Measurements from ENCODE around the gene LRRC34. TPM values are rescaled to one million over a fixed set of nuclear protein-coding genes. Genes with fewer than 3 reads are reported as not detected.
A peak's percentile ranks its signal among the peaks of the same experiment; 100 is the strongest.

Gene LRRC34, protein sequence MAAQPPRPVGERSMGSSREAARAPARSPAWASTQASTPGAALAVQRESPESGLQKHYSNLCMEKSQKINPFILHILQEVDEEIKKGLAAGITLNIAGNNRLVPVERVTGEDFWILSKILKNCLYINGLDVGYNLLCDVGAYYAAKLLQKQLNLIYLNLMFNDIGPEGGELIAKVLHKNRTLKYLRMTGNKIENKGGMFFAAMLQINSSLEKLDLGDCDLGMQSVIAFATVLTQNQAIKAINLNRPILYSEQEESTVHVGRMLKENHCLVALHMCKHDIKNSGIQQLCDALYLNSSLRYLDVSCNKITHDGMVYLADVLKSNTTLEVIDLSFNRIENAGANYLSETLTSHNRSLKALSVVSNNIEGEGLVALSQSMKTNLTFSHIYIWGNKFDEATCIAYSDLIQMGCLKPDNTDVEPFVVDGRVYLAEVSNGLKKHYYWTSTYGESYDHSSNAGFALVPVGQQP
- 6.6 and 7.0 TPM in 2 replicates for total RNA-seq
- long read RNA-seq, partial matches to known transcripts = 1 of 10 reads
- long read RNA-seq, other reads (novel, unspliced or antisense) = 4 of 10 reads

DNA sequence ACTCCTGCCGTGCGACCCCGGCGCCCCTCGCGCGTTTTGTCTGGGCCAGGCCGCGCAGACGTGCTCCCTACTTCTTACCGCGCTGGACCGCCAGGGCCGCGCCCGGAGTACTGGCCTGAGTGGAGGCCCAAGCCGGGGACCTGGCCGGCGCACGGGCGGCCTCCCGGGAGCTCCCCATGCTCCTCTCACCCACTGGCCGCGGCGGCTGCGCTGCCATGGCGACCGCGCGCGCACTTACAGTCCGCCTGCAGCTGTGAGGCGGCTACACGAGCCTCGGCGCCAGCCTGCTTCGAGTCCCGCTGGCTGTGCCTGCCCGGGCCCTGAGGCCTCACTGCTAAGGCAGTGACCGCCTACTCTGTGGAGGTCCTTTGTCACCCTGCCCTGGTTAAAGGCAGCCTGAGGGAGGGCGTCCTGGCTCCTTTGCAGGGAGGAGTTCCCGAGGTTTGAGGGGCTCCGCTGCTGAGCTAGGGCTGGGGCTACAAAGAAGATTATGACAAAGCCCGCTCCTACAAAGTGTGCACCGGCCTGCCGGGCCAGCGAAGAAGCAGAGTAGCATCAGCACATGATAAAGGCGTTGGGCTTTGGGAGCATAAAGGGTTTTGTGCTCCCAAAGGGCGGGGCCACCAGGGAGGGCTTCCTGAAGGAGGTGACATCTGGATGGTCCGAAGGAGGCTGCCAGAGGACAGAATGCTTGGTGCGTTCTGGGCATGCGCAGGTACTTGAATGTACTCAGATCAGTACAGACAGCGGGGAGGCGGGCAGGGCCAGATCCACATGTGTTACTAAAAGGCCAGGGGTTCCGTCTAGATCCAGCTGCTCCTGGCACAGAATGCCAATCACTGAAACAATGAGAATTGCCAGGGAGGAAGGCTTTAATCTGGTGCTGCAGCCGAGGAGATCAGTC lies at the start of gene LRRC34, which contains the start of gene LRRIQ4:
Gene LRRC34 (minus strand): TSS at position 573 of the 904 bp plus-strand sequence. CDS start 356 bp downstream, at position 217.
Gene LRRIQ4 (plus strand): TSS at position 539 of the 904 bp plus-strand sequence. CDS start 9,052 bp downstream, outside the sequence.
- peak within 1 kb of the TSS; percentile 86 for H3K4me3 Mint-ChIP-seq (ENCODE audit: low read depth)
- H3K9me3 Mint-ChIP-seq (ENCODE audit: low read depth) = peaks cover 6% of the 10 kb centered on the region
- H3K36me3 Mint-ChIP-seq (ENCODE audit: insufficient read depth) = peaks cover 2% of the 10 kb centered on the region
- peak; percentile 60 for DNase-seq (ENCODE audit: low spot score, unreplicated experiment)
- H3K27ac Mint-ChIP-seq = peak within 1 kb of the TSS; percentile 90
- TF ChIP-seq, protein P1, sequence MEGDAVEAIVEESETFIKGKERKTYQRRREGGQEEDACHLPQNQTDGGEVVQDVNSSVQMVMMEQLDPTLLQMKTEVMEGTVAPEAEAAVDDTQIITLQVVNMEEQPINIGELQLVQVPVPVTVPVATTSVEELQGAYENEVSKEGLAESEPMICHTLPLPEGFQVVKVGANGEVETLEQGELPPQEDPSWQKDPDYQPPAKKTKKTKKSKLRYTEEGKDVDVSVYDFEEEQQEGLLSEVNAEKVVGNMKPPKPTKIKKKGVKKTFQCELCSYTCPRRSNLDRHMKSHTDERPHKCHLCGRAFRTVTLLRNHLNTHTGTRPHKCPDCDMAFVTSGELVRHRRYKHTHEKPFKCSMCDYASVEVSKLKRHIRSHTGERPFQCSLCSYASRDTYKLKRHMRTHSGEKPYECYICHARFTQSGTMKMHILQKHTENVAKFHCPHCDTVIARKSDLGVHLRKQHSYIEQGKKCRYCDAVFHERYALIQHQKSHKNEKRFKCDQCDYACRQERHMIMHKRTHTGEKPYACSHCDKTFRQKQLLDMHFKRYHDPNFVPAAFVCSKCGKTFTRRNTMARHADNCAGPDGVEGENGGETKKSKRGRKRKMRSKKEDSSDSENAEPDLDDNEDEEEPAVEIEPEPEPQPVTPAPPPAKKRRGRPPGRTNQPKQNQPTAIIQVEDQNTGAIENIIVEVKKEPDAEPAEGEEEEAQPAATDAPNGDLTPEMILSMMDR (IDR thresholded peaks at IDR 0.05; ENCODE audit: unreplicated experiment) = peak; percentile 13
- peaks cover 10% of the 10 kb centered on the region for H3K4me1 Mint-ChIP-seq (ENCODE audit: low read depth)
- peaks cover 5% of the 10 kb centered on the region for H3K27me3 Mint-ChIP-seq

DNA sequence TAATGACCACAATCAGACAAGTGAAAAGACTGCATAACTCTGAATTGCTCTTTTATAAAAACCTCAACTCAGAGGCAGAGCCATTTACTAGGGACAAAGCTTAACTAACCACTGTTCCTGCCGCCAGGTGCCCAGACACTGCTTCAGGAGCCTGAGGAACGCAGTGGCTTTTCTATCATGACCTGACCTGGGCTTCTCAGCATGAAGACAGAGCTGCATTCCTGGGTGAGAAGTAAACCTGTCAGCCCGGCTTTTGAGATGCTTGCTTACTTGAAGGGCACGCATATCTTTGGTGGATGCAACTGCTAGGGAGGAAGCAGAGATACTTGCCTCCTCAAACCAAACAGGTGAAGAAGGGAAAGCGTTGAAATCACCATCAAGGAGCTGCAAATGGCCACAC lies 49.2 kb upstream of the LRRC34 start:
- H3K27me3 Mint-ChIP-seq = no peaks in the 10 kb centered on the region
- no peaks in the 10 kb centered on the region for H3K36me3 Mint-ChIP-seq (ENCODE audit: insufficient read depth)
- TF ChIP-seq, protein P1 (IDR thresholded peaks at IDR 0.05; ENCODE audit: unreplicated experiment) = no peak
- no peak overlapping the region for H3K27ac Mint-ChIP-seq
- no peak overlapping the region for H3K4me3 Mint-ChIP-seq (ENCODE audit: low read depth)
- no peaks in the 10 kb centered on the region for H3K9me3 Mint-ChIP-seq (ENCODE audit: low read depth)
- DNase-seq (ENCODE audit: low spot score, unreplicated experiment) = no peak
- H3K4me1 Mint-ChIP-seq (ENCODE audit: low read depth) = no peaks in the 10 kb centered on the region

DNA sequence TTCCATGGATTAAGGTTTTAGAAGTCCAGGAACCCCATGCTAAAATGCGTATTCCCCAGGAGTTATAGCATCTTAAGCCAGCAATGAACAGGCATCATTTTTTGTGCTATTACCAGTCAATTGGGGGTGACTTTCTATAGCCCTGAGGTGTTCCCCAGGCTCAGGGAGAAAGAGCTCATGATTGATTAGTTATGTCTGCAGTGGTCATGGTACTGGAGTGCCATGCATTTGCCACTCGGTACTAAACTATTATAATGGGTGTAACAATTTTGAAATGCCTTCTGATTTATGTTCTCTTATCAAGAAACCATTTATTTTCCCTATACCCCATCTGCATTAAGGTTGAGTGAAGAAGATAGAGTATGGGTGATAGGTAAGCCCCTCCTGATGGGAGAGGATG lies 45.1 kb upstream of the LRRC34 start:
- H3K9me3 Mint-ChIP-seq (ENCODE audit: low read depth) = no peaks in the 10 kb centered on the region
- H3K27me3 Mint-ChIP-seq = no peaks in the 10 kb centered on the region
- no peak overlapping the region for H3K27ac Mint-ChIP-seq
- no peak for DNase-seq (ENCODE audit: low spot score, unreplicated experiment)
- no peaks in the 10 kb centered on the region for H3K4me1 Mint-ChIP-seq (ENCODE audit: low read depth)
- TF ChIP-seq, protein P1 (IDR thresholded peaks at IDR 0.05; ENCODE audit: unreplicated experiment) = no peak
- no peaks in the 10 kb centered on the region for H3K36me3 Mint-ChIP-seq (ENCODE audit: insufficient read depth)
- no peak overlapping the region for H3K4me3 Mint-ChIP-seq (ENCODE audit: low read depth)

DNA sequence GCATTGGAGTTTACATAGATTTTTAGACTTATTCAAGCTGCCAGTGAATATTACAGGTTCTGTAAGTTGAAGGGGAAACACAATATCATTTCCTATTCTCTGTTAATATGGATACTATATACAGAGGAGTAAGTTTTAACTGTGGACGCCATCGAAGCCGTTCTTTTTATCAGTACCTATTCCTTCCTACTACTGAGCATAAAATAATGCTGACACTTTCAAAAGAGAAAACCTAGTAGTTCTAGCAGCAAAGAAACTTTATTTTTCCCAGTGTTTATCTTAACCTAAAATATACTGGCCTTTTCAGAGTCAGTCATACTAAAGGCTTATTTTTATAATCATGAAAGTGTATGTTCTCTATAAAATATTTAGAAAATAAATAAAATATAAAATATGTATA lies 42.8 kb upstream of the LRRC34 start:
- Mint-ChIP-seq H3K4me3 (ENCODE audit: low read depth) (no peak overlapping the region), H3K27me3 (no peaks in the 10 kb centered on the region), H3K9me3 (ENCODE audit: low read depth) (no peaks in the 10 kb centered on the region), H3K4me1 (ENCODE audit: low read depth) (no peaks in the 10 kb centered on the region), H3K36me3 (ENCODE audit: insufficient read depth) (no peaks in the 10 kb centered on the region), H3K27ac (no peak overlapping the region)
- TF ChIP-seq, protein P1 (IDR thresholded peaks at IDR 0.05; ENCODE audit: unreplicated experiment) = no peak
- DNase-seq (ENCODE audit: low spot score, unreplicated experiment) = no peak

DNA sequence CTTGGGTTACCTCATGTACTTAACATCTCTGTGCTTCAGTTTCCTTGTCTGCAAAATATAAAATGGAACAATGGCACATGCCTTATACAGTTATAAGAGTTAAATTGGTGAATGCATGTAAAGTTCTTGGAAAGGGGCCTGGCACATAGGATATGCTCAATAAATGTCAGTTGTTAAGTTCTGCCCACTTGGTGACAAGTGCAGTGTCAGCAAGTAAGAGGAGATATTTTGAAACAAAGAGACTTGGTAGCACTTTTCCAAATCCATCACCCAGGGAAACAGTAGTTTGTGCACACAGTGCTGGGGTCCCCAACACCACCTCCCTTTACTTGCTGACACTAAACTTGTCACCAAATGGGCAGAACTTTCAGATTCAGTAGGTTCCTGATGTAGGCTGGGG lies 37.9 kb upstream of the LRRC34 start:
- Mint-ChIP-seq H3K4me3 (ENCODE audit: low read depth) (no peak overlapping the region), H3K4me1 (ENCODE audit: low read depth) (no peaks in the 10 kb centered on the region), H3K9me3 (ENCODE audit: low read depth) (no peaks in the 10 kb centered on the region), H3K36me3 (ENCODE audit: insufficient read depth) (no peaks in the 10 kb centered on the region), H3K27me3 (peaks cover 6% of the 10 kb centered on the region), H3K27ac (no peak overlapping the region)
- TF ChIP-seq, protein P1 (IDR thresholded peaks at IDR 0.05; ENCODE audit: unreplicated experiment) = no peak
- DNase-seq (ENCODE audit: low spot score, unreplicated experiment) = no peak
